ENCODE results near the gene COL5A1. TPM values are rescaled to one million over a fixed set of nuclear protein-coding genes. Genes with fewer than 3 reads are reported as not detected.

COL5A1 gene
- total RNA-seq, 6 donors from 2014 or later = 7.5 to 75.4 (median 27.4) TPM

- DNase-seq = peak; percentile 44 to 84
- H3K4me3 ChIP-seq = no peak overlapping the region
- 53 to 56% methylated on average over 14 to 27 of the region's 31 CpGs for WGBS, 2 donors
- ATAC-seq (ENCODE audit: low FRiP score in 2 of 2) = peak in 1 of 2 donors; percentile 46
- H3K27me3 ChIP-seq = no peaks in the 10 kb centered on the region
- peaks cover 0 to 9% (median 6%) of the 10 kb centered on the region in 4 donors for H3K4me1 ChIP-seq
- no peaks in the 10 kb centered on the region for H3K36me3 ChIP-seq
- H3K9me3 ChIP-seq = no peaks in the 10 kb centered on the region
- TF ChIP-seq EP300 (IDR thresholded peaks at IDR 0.05) = no peak
- TF ChIP-seq, protein P1, sequence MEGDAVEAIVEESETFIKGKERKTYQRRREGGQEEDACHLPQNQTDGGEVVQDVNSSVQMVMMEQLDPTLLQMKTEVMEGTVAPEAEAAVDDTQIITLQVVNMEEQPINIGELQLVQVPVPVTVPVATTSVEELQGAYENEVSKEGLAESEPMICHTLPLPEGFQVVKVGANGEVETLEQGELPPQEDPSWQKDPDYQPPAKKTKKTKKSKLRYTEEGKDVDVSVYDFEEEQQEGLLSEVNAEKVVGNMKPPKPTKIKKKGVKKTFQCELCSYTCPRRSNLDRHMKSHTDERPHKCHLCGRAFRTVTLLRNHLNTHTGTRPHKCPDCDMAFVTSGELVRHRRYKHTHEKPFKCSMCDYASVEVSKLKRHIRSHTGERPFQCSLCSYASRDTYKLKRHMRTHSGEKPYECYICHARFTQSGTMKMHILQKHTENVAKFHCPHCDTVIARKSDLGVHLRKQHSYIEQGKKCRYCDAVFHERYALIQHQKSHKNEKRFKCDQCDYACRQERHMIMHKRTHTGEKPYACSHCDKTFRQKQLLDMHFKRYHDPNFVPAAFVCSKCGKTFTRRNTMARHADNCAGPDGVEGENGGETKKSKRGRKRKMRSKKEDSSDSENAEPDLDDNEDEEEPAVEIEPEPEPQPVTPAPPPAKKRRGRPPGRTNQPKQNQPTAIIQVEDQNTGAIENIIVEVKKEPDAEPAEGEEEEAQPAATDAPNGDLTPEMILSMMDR (IDR thresholded peaks at IDR 0.05) = peak; percentile 83 to 90 (median 85)
- no peak overlapping the region for H3K27ac ChIP-seq
These were observed 97.5 kb downstream of the COL5A1 start for GRCh38 chr9:134738869-134739659.

DNA sequence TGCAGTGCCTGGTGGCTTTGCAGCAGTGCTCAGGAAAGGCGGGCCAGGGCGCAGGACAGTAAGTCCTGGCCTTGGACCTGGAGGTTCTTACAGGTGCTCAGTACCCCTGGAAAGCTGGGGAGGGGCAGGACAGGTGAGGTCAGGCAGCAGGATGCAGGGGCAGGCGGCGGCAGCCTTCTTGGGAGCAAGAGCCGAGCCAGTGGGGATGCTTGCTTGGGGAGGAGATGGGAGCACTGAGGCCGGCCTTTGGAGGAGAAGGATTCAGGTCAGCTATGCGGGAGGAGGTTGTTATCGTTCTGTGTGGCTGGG lies 98.0 kb downstream of the COL5A1 start:
- 88 to 89% methylated on average over 8 of the region's 8 CpGs for WGBS, 2 donors
- TF ChIP-seq POLR2A (IDR thresholded peaks at IDR 0.05) (no peak), POLR2AphosphoS5 (IDR thresholded peaks at IDR 0.05) (no peak), EP300 (IDR thresholded peaks at IDR 0.05) (no peak)
- TF ChIP-seq, protein P1 (IDR thresholded peaks at IDR 0.05) = no peak
- H3K27me3 ChIP-seq = no peaks in the 10 kb centered on the region
- H3K36me3 ChIP-seq = peaks cover 0 to 6% (median 0%) of the 10 kb centered on the region in 4 donors
- H3K4me3 ChIP-seq = no peak overlapping the region
- peaks cover 0 to 3% (median 3%) of the 10 kb centered on the region in 4 donors for H3K4me1 ChIP-seq
- no peak overlapping the region for H3K27ac ChIP-seq
- no peaks in the 10 kb centered on the region for H3K9me3 ChIP-seq
- ATAC-seq (ENCODE audit: low FRiP score in 2 of 2) (no peak), DNase-seq (no peak)

GRCh38 chr9:134740071-134740470 lies 98.5 kb downstream of the COL5A1 start:
- peaks cover 0 to 3% (median 1%) of the 10 kb centered on the region in 4 donors for H3K4me1 ChIP-seq
- no peak for TF ChIP-seq EP300 (IDR thresholded peaks at IDR 0.05)
- TF ChIP-seq, protein P1 (IDR thresholded peaks at IDR 0.05) = no peak
- TF ChIP-seq POLR2AphosphoS5 (IDR thresholded peaks at IDR 0.05) = no peak
- TF ChIP-seq POLR2A (IDR thresholded peaks at IDR 0.05) = no peak
- 89 to 92% methylated on average over 4 to 16 of the region's 16 CpGs for WGBS, 2 donors
- H3K27ac ChIP-seq = no peak overlapping the region
- no peak overlapping the region for H3K4me3 ChIP-seq
- peaks cover 0 to 7% (median 0%) of the 10 kb centered on the region in 4 donors for H3K36me3 ChIP-seq
- no peaks in the 10 kb centered on the region for H3K27me3 ChIP-seq
- H3K9me3 ChIP-seq = no peaks in the 10 kb centered on the region
- ATAC-seq (ENCODE audit: low FRiP score in 2 of 2) = no peak
- no peak for DNase-seq

GRCh38 chr9:134741846-134742245 lies 100.2 kb downstream of the COL5A1 start:
- Histone ChIP-seq H3K4me3 (no peak overlapping the region), H3K9me3 (no peaks in the 10 kb centered on the region), H3K36me3 (peaks cover 0 to 13% (median 0%) of the 10 kb centered on the region in 4 donors), H3K27ac (no peak overlapping the region), H3K27me3 (no peaks in the 10 kb centered on the region), H3K4me1 (no peaks in the 10 kb centered on the region)
- 82 to 86% methylated on average over 5 to 9 of the region's 9 CpGs for WGBS, 2 donors
- DNase-seq (no peak), ATAC-seq (ENCODE audit: low FRiP score in 2 of 2) (no peak)
- TF ChIP-seq POLR2AphosphoS5 (IDR thresholded peaks at IDR 0.05) = no peak
- TF ChIP-seq, protein P1 (IDR thresholded peaks at IDR 0.05) = no peak
- TF ChIP-seq POLR2A (IDR thresholded peaks at IDR 0.05) = no peak
- TF ChIP-seq EP300 (IDR thresholded peaks at IDR 0.05) = no peak

Data from upper lobe of left lung (tissue), 6 donors.